NCI-H1417 (cell line): ENCODE data around the gene KMT2B.
"Not testable (repeated sequence)": the region's sequence is repeated elsewhere in the genome, so short reads cannot be mapped to it uniquely, and the experiment has no call there.

Experiments
- DNase-seq, 3 experiments: peaks; one replicate each; lab custom pipeline; 2025; lab: John Stamatoyannopoulos, UW

Gene KMT2B, protein sequence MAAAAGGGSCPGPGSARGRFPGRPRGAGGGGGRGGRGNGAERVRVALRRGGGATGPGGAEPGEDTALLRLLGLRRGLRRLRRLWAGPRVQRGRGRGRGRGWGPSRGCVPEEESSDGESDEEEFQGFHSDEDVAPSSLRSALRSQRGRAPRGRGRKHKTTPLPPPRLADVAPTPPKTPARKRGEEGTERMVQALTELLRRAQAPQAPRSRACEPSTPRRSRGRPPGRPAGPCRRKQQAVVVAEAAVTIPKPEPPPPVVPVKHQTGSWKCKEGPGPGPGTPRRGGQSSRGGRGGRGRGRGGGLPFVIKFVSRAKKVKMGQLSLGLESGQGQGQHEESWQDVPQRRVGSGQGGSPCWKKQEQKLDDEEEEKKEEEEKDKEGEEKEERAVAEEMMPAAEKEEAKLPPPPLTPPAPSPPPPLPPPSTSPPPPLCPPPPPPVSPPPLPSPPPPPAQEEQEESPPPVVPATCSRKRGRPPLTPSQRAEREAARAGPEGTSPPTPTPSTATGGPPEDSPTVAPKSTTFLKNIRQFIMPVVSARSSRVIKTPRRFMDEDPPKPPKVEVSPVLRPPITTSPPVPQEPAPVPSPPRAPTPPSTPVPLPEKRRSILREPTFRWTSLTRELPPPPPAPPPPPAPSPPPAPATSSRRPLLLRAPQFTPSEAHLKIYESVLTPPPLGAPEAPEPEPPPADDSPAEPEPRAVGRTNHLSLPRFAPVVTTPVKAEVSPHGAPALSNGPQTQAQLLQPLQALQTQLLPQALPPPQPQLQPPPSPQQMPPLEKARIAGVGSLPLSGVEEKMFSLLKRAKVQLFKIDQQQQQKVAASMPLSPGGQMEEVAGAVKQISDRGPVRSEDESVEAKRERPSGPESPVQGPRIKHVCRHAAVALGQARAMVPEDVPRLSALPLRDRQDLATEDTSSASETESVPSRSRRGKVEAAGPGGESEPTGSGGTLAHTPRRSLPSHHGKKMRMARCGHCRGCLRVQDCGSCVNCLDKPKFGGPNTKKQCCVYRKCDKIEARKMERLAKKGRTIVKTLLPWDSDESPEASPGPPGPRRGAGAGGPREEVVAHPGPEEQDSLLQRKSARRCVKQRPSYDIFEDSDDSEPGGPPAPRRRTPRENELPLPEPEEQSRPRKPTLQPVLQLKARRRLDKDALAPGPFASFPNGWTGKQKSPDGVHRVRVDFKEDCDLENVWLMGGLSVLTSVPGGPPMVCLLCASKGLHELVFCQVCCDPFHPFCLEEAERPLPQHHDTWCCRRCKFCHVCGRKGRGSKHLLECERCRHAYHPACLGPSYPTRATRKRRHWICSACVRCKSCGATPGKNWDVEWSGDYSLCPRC (N-terminal part only)

DNA sequence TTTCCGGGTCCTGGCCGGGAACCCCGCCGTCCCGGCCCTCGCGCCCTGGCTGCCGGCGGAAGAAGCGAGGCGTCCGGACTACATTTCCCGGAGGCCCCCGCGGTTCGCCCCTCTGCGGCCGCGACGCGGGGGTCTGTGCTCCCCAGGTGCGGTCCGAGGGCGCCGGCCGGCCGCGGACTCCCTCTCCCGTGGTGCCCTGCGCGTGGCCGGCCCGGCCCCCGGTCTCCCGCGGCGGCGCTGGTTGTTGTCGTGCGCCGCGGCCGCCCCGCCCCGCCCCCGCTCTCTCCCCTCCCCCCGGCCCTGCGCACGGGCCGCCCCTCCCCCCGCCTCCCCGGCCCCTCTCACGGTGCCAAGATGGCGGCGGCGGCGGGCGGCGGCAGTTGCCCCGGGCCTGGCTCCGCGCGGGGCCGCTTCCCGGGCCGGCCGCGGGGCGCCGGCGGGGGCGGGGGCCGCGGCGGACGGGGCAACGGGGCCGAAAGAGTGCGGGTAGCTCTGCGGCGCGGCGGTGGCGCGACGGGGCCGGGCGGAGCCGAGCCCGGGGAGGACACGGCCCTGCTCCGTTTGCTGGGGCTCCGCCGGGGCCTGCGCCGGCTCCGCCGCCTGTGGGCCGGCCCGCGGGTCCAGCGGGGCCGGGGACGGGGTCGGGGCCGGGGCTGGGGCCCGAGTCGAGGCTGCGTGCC is at the start of gene KMT2B:
Gene KMT2B (plus strand): TSS at position 339 of the 680 bp plus-strand sequence. CDS start 16 bp downstream, at position 355.
- peak in 2 of 3 experiments; percentile 94 to 95 for DNase-seq

DNA sequence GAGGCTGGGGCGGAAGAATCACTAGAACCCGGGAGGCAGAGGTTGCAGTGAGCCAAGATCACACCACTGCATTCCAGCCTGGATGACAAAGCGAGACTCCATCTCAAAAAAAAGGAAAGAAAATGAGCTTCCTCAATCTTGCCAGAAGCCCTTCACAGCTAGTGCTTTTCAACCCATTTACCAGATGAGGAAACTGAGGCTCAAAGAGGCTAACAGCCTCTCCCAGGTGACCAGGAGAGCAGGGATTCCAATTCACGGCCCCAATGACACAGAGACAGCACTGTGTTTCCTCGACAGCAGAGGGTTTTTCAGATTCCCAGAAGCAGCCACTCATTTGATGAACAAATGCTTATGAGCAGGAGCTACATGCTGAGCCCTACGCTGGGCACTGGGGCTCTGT is 48.2 kb upstream of the KMT2B start:
- no peak for DNase-seq

DNA sequence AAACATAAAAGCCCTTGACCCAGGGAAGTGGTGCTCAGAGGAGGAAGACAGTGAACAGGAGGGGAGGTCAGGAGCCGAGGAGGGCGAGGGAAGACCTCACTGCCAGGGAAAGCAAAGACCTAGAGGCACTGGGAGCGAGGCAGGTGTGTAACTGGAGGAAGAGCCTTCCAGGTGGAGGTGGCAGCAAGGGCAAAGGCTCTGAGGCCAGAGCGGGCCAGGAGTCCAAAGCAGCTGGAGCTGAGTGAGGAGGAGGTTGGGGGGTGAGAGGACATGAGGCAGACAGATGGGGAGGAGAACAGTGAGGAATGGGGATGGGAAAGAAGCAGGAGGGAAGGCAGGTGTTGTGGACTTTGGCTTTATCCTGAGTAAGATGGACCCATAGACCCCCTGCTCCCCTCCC is 47.8 kb upstream of the KMT2B start:
- DNase-seq, result no peak

DNA sequence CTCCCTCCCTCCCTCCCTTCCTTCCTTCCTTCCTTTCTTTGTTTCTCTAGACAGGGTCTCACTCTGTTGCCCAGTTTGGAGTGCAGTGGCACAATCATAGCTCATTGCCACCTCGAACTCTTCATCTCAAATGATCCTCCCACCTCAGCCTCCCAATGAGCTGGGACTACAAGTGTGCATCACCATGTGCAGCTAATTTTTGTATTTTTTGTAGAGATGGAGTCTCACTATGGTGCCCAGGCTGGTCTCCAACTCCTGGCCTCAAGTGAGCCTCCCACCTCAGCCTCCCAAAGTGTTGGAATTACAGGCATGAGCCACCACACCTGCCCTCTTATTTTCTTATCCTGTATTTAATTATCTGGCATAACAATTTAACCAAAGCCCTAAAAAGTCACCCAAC is 47.1 kb upstream of the KMT2B start:
- DNase-seq, result no peak

DNA sequence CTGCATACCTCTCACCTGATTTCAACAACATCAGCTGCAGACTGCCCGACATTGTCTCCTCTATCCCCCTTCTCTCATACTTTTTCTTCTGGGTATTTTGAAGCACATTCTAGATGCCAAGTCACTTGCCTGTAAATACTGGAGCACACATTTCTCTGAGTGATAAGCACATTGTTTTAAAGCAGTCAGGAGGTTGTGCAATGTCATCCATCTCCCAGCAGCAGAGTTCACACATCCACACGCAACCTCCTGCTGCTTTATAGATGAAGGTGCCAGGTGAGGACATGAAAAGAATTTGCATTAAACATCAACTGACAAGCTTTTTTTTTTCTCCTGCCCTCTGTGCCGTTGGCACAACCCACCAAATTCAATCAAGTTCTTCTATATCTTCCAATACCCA is 46.0 kb upstream of the KMT2B start:
- DNase-seq, result peak in 2 of 3 experiments; percentile 2 to 58

DNA sequence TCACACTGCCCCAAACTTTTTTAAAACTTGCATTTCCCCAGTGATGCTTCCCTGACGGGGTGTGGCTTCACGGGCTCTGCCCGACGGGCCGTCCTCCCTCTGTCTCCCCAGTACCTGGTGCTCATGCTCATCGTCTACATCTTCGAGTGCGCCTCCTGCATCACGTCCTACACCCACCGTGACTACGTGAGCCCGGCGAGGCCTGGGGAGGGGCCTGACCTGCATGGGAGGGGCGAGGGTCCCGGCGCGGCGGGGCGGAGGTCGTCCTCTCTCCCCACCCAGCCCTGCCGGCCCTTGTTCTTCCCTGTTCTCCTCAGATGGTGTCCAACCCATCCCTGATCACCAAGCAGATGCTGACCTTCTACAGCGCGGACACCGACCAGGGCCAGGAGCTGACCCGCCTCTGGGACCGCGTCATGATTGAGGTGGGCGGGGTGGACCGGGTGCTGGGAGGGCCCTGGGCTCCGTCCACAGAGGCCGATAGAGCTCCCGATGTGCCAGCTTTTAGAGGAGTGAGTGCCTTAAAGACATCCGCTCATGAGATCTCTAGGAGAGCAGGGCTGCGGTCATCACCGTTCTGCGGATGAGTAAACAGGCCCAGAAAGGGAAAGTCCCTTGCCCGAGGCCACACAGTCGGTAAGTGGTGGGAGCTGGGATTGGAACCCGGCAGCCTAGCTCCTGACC is 44.5 kb upstream of the KMT2B start:
- peak in 2 of 3 experiments; percentile 27 to 37 for DNase-seq

DNA sequence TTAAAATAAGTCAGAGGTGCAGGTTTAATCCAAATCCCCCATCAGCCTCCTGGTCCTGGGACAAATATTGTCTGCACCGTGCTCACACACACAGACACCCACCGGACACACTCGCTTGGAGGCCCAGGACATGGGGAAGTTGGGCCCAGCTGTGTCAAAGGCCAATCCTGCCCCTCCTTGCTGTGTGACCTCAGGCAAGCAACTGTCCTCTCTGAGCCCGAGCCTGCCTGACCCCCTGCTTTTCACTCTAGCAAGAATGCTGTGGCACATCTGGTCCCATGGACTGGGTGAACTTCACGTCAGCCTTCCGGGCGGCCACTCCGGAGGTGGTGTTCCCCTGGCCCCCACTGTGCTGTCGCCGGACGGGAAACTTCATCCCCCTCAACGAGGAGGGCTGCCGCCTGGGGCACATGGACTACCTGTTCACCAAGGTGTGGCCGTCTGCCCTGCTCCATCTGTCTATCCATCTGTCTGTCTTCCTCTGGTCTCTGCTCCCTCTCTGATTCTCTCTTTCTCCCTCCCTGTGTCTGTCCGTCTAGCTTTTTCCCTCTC is 42.1 kb upstream of the KMT2B start:
- no peak for DNase-seq

DNA sequence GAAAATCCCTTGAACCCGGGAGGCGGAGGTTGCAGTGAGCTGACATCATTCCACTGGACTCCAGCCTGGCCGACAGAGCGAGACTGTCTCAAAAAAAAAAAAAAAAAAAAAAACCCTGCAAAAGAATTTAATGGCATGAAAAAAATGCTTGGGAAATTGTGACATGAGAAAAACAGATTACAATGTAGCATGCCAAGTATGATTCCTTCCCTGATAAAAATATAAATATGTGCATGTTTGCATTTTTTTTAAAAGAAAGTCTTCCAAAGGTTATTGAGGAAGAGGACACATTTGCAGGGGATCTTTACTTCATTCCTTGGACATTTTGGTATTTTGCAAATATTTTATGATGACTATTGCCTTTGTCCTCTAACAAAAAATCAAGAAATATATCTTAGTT is 28.0 kb upstream of the KMT2B start:
- DNase-seq, result no peak

DNA sequence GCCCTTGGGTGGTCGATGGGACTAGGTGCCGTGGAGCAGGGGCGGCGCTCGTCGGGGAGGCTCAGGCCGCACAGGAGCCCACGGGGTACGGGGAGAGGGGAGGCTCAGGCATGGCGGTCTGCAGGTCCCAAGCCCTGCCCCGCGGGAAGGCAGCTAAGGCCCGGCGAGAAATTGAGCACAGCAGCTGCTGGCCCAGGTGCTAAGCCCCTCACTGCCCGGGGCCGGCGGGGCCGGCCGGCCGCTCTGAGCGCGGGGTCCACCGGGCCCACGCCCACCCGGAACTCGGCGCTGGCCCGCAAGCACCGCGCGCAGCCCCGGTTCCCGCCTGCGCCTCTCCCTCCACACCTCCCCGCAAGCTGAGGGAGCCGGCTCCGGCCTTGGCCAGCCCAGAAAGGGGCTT is 26.7 kb upstream of the KMT2B start:
- DNase-seq, result not testable (repeated sequence)

DNA sequence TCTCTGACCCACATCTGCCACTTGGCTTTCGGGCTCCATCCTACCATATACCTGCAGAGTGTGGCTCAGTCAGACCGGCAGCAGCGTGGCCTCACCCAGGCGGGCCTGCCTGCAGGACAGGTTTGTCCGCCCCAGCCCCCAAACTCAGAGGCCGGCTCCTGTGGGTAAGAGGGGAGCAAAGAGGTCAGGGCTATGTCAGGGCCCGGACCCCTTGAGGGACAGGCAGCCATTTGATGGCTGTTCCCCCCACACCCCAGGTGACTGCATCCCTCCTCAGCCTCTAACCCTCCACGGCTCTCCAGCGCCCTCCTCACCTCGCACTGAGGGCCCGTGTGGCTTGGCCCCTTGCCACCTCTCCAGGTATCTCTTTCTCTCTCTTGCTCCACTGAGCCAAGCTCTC is 25.8 kb upstream of the KMT2B start:
- no peak for DNase-seq

DNA sequence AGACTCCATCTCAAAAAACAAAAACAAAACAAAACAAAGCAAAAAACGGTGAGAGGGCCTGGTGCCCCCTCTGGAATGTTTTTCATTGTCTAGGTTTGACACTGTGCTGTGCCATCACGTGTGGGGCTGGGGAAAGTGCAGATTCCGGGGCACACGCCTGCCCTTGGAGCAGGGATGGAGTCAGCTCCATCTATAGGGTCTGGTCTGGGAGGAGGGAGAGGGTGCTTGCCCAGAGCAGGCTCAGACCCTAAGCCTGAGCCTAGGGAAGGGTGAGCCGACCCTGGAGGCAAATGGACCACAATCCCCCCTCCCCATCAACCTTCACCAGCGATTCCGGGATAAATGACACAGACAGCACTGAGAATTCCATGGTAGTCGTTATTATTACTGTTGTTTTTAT is 24.4 kb upstream of the KMT2B start:
- DNase-seq, result no peak

DNA sequence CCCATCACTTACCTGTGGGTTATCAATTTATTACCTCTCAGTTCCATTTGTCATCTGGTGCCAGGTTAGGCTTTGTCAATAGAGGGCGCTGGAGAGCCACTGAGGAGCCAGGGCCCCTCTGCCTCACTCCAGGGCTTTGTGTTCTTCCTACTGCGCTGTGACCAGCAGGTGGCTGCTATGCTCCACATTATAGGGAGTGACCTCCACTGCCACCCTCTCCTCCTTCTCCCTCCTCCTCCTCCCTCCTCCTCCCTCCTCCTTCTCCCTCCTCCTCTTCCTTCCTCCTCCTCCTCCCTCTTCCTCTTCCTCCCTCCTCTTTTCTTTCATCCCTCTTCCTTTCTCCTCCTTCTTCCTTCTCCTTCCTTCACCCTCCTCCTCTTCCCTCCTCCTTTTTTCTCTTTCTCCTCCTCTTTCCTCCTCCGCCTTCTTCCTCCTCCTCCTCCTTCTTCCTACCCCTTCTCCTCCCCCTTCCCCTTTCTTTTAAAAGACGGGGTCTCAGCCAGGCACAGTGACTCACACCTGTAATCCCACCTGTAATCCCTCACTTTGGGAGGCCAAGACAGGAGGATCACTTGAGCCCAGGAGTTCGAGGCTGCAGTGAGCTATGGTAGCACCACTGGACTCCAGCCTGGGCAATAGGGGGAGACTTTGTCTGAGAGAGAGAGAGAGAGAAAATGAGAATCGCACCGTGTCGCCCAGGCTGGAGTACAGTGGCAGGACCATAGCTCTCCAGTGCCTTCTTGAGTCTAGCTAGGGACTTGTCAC is 23.8 kb upstream of the KMT2B start:
- DNase-seq, result peak; percentile 80 to 93 (median 92)

DNA sequence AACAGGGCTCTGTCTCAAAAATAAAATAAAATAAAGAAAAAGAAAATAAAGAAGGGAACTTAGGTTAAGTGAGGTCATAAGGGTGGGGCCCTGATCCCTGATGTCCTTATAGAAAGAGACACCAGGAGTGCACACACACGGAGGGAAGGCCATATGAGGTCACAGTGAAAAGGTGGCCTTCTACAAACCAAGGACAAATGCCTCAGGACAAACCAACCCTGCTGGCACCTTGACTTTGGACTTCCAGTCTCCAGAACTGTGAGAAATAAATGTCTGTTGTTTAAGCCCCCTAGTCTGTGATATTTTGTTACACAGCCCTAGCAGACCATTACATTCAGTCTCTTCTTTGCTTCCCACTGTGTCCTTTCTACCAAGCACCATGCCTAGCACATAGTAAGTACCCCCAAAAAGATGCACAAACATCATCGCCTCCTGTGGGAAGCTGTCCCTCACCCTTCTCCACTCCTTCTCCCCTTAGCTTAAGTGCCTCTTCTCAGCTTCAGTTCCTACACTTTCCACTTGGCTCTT is 21.8 kb upstream of the KMT2B start:
- DNase-seq, result no peak

DNA sequence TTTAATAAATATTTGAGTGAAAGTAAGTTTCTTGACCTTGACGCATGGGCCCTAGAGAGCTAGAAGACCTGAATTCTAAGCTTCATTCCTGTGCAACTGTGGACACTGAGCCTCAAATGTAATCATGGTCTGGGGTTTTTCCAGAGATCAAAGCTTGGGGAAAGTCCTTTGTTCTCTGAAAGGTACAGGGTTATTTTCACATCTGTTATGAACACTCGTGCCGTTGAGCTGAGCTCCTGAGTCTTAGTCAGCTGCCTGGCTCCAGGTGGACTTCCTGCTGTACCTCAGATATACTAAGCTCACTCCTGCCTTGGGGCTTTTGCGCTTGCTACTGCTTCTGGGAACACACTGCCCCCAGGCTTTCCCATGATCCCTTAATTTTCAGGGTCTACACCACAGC is 21.0 kb upstream of the KMT2B start:
- no peak for DNase-seq

DNA sequence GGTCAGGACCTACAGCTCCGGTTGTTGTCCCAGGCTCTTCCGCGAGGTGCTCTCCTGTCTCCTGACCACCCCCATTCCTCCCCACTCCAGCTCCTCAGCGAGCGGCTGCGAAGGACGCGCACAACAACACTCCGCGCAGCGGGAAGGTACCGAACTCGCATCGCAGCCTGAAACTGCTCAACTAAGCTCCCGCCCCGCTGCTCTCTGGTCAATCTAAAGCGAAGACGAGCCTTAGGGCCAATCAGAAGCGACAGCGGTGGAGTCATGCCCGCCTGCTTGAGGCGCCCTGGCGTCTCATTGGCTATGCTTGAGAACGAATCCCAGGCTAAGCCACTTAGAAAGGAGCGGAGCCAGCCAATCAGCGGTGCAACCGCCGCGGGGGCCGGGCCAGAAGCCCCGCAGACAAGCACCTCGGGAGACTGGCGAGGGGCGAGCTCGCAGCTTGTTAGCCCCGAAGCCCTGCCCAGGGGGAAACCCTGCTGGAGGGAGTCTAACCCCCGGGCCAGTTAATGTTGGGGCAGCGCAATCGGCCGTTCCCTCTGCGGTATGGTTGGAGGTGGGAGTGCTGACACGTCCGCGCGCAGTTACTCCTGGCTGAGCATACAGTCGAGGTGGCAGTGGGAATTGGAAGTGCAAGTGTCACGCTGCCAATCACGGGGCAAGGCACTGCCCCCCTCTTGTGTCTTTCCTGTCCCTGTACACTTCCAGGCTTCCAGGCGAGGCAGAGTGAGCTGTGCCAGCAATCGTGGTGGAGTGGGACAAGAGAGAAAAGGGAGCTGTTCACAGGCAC is 15.4 kb upstream of the KMT2B start:
- DNase-seq, result peak; percentile 94 to 98 (median 98)

DNA sequence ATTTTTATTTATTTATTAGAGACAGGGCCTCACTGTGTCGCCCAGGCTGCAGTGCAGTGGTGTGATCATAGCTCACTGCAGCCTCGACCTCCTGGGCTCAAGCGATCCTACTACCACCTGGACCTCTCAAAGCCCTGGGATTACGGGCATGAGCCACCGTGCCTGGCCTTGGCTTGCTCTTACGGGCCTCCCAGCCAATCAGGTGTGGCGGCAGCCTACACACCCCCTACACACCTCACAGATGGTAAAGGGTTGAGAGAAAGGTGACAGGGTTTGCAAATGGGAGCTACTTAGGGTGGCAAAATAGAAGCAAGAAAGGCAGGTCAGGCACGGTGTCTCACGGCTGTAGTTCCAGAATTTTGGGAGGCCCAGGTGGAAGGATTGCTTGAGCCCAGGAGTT is 14.5 kb upstream of the KMT2B start:
- DNase-seq, result peak in 2 of 3 experiments; percentile 35 to 54

DNA sequence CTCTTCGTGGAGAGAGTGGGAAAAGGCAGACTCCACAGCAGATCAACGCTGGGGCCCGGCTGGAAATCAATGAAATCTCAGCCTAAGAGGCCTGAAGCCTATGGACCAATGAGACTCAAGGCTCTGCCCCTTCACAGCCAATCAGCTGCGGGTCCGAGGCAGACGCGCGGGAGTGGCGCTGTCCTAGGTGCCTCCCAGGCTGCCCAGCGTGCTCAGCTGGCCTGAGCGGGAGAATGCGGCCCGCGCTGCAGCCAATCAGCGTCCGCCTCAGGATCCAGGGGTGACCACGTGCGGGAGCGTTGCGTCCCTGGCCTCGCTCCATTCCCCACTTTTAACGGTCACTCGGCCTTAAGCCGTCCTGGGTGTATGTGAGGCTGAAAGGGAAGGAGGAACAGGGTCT is 13.6 kb upstream of the KMT2B start, which contains the start of gene ZBTB32:
Gene ZBTB32 (plus strand): TSS at position 341 of the 400 bp plus-strand sequence. CDS start 10,069 bp downstream, outside the sequence.
- DNase-seq, result no peak

DNA sequence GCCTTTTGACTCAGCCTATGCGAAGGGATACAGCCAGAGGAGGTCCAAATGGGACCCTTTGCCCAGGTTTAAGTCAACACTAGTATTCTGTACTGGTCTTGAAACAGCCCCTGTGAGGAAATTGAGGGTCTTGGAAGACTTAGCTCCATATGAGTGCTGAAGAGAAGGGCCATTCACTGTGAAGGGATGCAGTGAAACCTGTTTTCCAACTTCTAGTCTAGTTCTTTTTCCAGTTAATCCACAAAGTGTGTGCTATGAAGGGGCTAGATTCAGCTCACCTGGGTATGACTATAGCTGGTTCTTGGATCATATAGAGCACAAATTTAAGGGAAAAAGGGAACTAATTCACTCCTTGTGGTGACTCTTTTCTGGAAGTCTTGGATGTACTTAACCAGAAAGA is 9.4 kb upstream of the KMT2B start:
- DNase-seq, result no peak
